Measurements from ENCODE around the gene RPS15. TPM values are rescaled to one million over a fixed set of nuclear protein-coding genes. Genes with fewer than 3 reads are reported as not detected.
A peak's percentile ranks its signal among the peaks of the same experiment; 100 is the strongest.

Gene RPS15
- total RNA-seq, 2 donors from 2014 or later, result 2,008 to 2,166 TPM

DNA sequence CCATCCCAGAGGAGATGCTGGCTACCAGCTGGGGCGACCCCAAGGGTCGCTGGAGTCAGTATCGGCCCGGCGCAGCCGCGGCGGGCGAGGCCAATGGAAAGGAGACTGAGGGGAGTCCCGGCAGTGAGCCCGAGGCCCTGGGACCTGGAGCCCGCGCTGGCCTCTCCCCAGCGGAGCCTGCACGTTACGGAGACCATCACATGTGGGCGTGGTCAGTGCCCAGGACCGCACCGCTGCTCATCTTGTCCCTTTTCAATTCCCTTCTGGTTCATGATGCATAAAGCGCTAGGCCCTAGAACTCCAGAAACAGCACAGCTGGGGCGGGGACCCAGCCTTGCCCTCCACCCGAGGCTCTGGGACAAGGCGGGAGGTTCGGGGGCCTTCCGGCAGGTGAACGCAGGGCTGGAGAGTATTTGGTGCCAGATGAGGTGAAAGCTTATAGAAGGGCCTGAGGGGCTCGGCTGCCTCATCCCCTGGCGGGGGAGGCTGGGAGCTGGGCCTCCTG lies 32.9 kb downstream of the RPS15 start:
- Histone ChIP-seq H3K27me3 (peaks cover 0 to 60% of the 10 kb centered on the region in 2 donors), H3K36me3 (replicated peaks in 1 of 2; ENCODE audit: insufficient read depth in 1 of 2, low read depth in 2 of 2) (no peaks in the 10 kb centered on the region), H3K9me3 (no peaks in the 10 kb centered on the region), H3K4me1 (peaks cover 70% of the 10 kb centered on the region), H3K27ac (no peak overlapping the region), H3K4me3 (no peak overlapping the region)
- no peak for ATAC-seq
- 5% methylated on average over 28 of the region's 28 CpGs; no CpG with 5 or more reads in 1 of the 2 donors for WGBS, 2 donors
- no peak for TF ChIP-seq POLR2A (IDR thresholded peaks at IDR 0.05)
- TF ChIP-seq, protein P1, sequence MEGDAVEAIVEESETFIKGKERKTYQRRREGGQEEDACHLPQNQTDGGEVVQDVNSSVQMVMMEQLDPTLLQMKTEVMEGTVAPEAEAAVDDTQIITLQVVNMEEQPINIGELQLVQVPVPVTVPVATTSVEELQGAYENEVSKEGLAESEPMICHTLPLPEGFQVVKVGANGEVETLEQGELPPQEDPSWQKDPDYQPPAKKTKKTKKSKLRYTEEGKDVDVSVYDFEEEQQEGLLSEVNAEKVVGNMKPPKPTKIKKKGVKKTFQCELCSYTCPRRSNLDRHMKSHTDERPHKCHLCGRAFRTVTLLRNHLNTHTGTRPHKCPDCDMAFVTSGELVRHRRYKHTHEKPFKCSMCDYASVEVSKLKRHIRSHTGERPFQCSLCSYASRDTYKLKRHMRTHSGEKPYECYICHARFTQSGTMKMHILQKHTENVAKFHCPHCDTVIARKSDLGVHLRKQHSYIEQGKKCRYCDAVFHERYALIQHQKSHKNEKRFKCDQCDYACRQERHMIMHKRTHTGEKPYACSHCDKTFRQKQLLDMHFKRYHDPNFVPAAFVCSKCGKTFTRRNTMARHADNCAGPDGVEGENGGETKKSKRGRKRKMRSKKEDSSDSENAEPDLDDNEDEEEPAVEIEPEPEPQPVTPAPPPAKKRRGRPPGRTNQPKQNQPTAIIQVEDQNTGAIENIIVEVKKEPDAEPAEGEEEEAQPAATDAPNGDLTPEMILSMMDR (IDR thresholded peaks at IDR 0.05), result no peak
- peak in 1 of 4 donors; percentile 33 for DNase-seq
- intact Hi-C loops (cut with DNase I), result no loop called here

DNA sequence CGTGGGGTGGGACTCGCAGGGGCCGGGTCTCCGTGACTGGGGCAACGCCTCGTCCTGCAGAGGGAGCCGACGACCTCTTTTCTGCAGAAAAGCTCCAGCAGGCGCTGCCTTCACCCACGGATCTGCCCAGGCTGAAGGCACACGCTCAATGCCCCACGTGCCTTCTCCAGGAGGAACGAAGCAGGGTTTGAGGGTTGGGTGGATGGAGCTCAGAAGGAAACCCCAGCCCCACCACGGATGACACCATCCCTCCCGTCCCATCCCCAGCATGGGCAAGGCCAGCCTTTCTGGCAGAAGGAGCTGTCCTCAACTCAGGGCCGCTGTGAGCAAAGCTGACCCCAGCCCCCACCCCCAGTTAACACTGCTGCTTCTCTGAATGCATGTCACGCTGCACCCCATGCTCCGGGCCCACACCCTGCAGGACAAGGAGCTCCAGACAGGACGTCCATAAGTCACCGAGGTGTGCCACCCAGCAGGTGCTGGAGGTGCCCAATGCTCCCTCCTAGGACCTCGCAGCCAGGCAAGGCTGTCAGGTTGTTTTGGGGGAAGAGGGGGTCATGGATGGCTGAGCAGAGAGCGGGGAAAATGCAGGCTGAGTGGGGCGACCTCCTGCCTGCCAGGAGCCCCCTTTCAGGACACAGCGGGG lies 33.4 kb downstream of the RPS15 start:
- Histone ChIP-seq H3K36me3 (replicated peaks in 1 of 2; ENCODE audit: insufficient read depth in 1 of 2, low read depth in 2 of 2) (no peaks in the 10 kb centered on the region), H3K9me3 (no peaks in the 10 kb centered on the region), H3K4me1 (peaks cover 66% of the 10 kb centered on the region), H3K27ac (no peak overlapping the region), H3K4me3 (no peak overlapping the region), H3K27me3 (peaks cover 0 to 59% of the 10 kb centered on the region in 2 donors)
- DNase-seq, result no peak
- no peak for ATAC-seq
- WGBS, 2 donors, result 20 to 30% methylated on average over 8 to 24 of the region's 24 CpGs
- TF ChIP-seq, protein P1 (IDR thresholded peaks at IDR 0.05), result no peak
- TF ChIP-seq POLR2A (IDR thresholded peaks at IDR 0.05), result no peak
- intact Hi-C loops (cut with DNase I), result no loop called here

DNA sequence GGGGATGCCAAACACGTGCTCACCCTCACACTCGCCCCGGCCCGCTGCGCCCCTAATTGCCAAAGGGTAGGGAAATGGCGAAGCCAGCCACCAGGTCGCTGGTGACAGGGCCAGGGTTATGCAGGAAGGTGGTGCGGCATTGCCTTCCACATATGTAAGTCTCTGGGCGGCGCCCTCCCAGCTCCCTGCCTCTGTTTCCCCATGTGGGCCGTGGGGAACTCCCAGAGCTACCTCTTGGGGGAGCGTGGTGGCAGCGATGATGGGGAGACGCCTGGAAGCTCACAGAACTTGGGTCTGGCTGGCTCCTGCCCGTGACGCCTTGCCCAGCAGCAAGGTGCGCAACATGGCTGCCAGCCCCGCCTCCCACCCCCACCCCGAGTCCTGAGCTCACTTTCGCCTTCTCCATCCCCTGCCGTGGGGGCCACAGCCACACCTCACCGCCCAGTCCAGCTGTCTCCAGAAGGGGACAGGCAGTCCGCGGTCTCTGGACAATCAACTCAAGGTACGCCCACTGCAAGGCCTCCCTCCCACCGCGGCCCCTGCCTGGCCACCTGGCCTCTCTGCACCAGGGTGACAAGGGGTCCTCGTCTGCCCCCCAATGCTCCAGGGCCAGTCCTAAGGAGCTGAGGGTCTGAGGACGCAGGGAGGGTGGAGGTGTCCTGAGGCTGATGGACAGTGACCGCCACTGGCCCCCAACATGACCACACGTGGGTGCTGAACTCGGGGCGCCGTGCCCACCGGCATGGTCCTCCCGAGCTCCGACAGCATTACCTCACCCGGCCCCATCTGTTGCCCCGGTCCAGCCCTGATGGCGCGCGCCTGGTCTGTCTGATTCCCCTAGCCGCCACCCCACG lies 34.3 kb downstream of the RPS15 start:
- TF ChIP-seq, protein P1 (IDR thresholded peaks at IDR 0.05), result no peak
- no peak for TF ChIP-seq POLR2A (IDR thresholded peaks at IDR 0.05)
- Histone ChIP-seq H3K27ac (no peak overlapping the region), H3K27me3 (peaks cover 0 to 51% of the 10 kb centered on the region in 2 donors), H3K36me3 (replicated peaks in 1 of 2; ENCODE audit: insufficient read depth in 1 of 2, low read depth in 2 of 2) (no peaks in the 10 kb centered on the region), H3K9me3 (no peaks in the 10 kb centered on the region), H3K4me1 (peaks cover 58% of the 10 kb centered on the region), H3K4me3 (no peak overlapping the region)
- WGBS, 2 donors, result 20 to 39% methylated on average over 3 to 44 of the region's 44 CpGs
- intact Hi-C loops (cut with DNase I), result no loop called here
- DNase-seq (no peak), ATAC-seq (no peak)

DNA sequence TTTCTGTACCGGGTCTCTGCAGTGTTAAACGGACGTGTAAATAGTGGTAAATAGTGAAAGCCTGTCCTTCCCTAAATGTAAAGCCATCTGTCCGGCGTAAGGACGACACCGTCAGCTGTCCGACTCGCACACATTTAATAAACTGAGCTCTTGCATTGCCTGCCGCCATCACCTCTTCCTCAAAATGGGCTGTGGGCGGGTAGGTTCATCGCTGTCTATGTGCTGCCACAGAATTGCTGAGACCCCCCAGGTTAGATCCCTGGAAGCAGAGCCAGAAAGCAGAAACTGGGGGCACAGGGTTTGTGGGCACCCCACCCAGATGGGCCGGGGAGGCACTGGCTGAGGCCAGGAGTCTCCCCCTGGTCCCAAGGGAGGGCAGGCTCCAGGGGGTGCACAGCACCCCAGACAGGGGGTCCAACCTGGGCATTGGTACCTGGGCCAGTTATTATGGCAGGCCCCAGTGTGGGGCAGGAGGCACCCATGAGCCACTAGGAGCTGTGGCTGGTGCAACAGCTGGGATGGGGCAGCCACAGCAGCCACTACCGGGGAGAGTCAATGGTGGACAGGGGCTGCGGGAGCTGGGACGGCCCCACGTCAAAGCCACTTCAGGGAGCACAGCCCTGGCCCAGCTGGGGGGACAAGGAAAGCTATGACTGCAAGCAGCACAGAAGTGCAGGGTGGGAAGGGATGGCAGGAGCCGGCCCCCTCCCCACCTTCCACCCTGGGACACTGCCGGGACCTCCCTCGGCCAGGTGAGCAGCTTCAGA lies 35.1 kb downstream of the RPS15 start:
- H3K4me1 ChIP-seq, result peaks cover 55% of the 10 kb centered on the region
- no peak for ATAC-seq
- no peak overlapping the region for H3K4me3 ChIP-seq
- WGBS, 2 donors, result 71 to 82% methylated on average over 13 to 20 of the region's 20 CpGs
- H3K27ac ChIP-seq, result no peak overlapping the region
- H3K27me3 ChIP-seq, result peaks cover 0 to 43% of the 10 kb centered on the region in 2 donors
- TF ChIP-seq, protein P1 (IDR thresholded peaks at IDR 0.05), result no peak
- no peak for TF ChIP-seq POLR2A (IDR thresholded peaks at IDR 0.05)
- intact Hi-C loops (cut with DNase I), result no loop called here
- no peaks in the 10 kb centered on the region for H3K36me3 ChIP-seq (replicated peaks in 1 of 2; ENCODE audit: insufficient read depth in 1 of 2, low read depth in 2 of 2)
- no peaks in the 10 kb centered on the region for H3K9me3 ChIP-seq
- no peak for DNase-seq

All from body of pancreas (tissue), 4 donors.